Esophagus muscularis mucosa (tissue), 4 donors: Measurements from ENCODE around the gene FILIP1L. TPM values are rescaled to one million over a fixed set of nuclear protein-coding genes. Genes with fewer than 3 reads are reported as not detected.
A peak's percentile ranks its signal among the peaks of the same experiment; 100 is the strongest.

ENCODE experiments used
- DNase-seq: peaks from one replicate; pipeline ENCODE4 v3.0.0-alpha.2; 2017; ENCODE audit errors: extremely low spot score
- H3K27ac ChIP-seq, 4 donors: fragments of 200-600 bp; sonication (generic); replicated peaks in 1 of 4; 1 replicate in 3 of 4; 2 replicates in 1 of 4; pipeline ENCODE4 v1.5.1; 2016 to 2019; ENCODE audit warnings: mild to moderate bottlenecking in 1 of 4
- H3K27me3 ChIP-seq, 4 donors: fragments of 200-600 bp; sonication (generic); one replicate each; pipeline versions ENCODE4 v1.5.1 to v1.6.0; 2016 to 2019
- H3K36me3 ChIP-seq, 4 donors: fragments of 200-600 bp; sonication (generic); one replicate each; pipeline ENCODE4 v1.5.1; 2016 to 2019
- H3K4me1 ChIP-seq, 4 donors: fragments of 200-600 bp; sonication (generic); one replicate each; pipeline ENCODE4 v1.5.1; 2016 to 2019
- H3K4me3 ChIP-seq, 4 donors: fragments of 200-600 bp; sonication (generic); 1 replicate in 2 of 4; 2 replicates in 2 of 4; pipeline ENCODE4 v1.5.1; 2016 to 2019; ENCODE audit warnings: mild to moderate bottlenecking in 4 of 4, moderate library complexity in 1 of 4
- H3K9me3 ChIP-seq, 4 donors: fragments of 200-600 bp; sonication (generic); 1 replicate in 3 of 4; 2 replicates in 1 of 4; pipeline ENCODE4 v1.5.1; 2016 to 2019
- EP300 ChIP-seq: sonication (generic); formaldehyde crosslinking; IDR thresholded peaks from one replicate; pipeline ENCODE4 v1.6.1; 2017; ENCODE audit warnings: antibody characterized with exemption
- POLR2A ChIP-seq: fragments of 450-650 bp; IDR thresholded peaks from one replicate; pipeline ENCODE4 v1.6.1; 2017; ENCODE audit warnings: antibody characterized with exemption, moderate library complexity, mild to moderate bottlenecking, low read depth
- POLR2AphosphoS5 ChIP-seq, 2 donors: sonication (generic); formaldehyde crosslinking; IDR thresholded peaks; one replicate each; pipeline ENCODE4 v1.6.1; 2017; ENCODE audit warnings: antibody characterized with exemption in 2 of 2
- WGBS: methylation state at CpG from one replicate; pipeline ENCODE4 v1.1.5; 2018; 5-methylcytosine and 5-hydroxymethylcytosine counted together
- intact Hi-C: fragments of 100-400 bp; cut with DNase I; formaldehyde crosslinking; loops from one replicate; pipeline ENCODE4 v1.15.1; 2023
- total RNA-seq, 4 donors: library from RNA; depleted of rRNA; stranded (reverse); fragments of >200 nt; gene quantifications; one replicate each; pipeline versions ENCODE4 v1.1.0 to v1.2.1, GENCODE V29; 2016
- TF ChIP-seq, protein P1 (sequence below), 3 experiments: fragments of 200-600 bp in 2 of 3; fragments of 450-650 bp in 1 of 3; sonication (generic) in 2 of 3; IDR thresholded peaks; one replicate each; pipeline ENCODE4 v1.5.1; 2017 to 2019; ENCODE audit warnings: antibody characterized with exemption in 3 of 3, mild to moderate bottlenecking in 2 of 3, moderate library complexity in 1 of 3

FILIP1L gene
- total RNA-seq, 4 donors from 2014 or later, result 120 to 134 (median 127) TPM

DNA sequence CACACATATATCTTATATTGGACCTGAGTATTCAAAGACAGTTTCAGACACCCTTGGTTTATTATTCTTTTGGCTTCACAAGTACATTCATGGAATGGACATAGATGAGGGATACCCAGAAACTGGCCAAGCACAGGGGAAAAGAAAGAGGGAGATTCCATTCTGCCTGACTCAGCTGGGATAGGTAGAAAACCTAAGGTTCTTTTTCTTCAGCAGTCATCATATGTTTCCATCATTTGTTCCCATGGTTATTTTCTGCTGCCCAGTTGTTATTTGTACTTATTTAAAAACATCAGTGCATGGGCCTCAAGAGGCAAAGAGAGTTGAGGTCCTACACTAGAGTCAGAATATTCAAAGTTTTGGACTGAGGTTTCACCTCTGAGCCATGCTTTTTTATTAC is 91.8 kb downstream of the FILIP1L start:
- Histone ChIP-seq H3K36me3 (no peaks in the 10 kb centered on the region), H3K27ac (peak overlapping the region; percentile 65 to 75 (median 72)), H3K9me3 (no peaks in the 10 kb centered on the region), H3K4me3 (no peak overlapping the region), H3K4me1 (peaks cover 7 to 59% (median 50%) of the 10 kb centered on the region in 4 donors), H3K27me3 (no peaks in the 10 kb centered on the region)
- TF ChIP-seq, protein P1, sequence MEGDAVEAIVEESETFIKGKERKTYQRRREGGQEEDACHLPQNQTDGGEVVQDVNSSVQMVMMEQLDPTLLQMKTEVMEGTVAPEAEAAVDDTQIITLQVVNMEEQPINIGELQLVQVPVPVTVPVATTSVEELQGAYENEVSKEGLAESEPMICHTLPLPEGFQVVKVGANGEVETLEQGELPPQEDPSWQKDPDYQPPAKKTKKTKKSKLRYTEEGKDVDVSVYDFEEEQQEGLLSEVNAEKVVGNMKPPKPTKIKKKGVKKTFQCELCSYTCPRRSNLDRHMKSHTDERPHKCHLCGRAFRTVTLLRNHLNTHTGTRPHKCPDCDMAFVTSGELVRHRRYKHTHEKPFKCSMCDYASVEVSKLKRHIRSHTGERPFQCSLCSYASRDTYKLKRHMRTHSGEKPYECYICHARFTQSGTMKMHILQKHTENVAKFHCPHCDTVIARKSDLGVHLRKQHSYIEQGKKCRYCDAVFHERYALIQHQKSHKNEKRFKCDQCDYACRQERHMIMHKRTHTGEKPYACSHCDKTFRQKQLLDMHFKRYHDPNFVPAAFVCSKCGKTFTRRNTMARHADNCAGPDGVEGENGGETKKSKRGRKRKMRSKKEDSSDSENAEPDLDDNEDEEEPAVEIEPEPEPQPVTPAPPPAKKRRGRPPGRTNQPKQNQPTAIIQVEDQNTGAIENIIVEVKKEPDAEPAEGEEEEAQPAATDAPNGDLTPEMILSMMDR (IDR thresholded peaks at IDR 0.05), result no peak
- TF ChIP-seq POLR2AphosphoS5 (IDR thresholded peaks at IDR 0.05), result no peak
- TF ChIP-seq EP300, result no peak
- no peak for TF ChIP-seq POLR2A
- no peak for DNase-seq
- intact Hi-C loops, result no loop called here

- DNase-seq, result no peak
- TF ChIP-seq POLR2A (no peak), POLR2AphosphoS5 (IDR thresholded peaks at IDR 0.05) (peak in 1 of 2 donors; percentile 8)
- peak overlapping the region; percentile 58 to 75 (median 74) for H3K27ac ChIP-seq
- H3K27me3 ChIP-seq, result no peaks in the 10 kb centered on the region
- H3K4me1 ChIP-seq, result peaks cover 7 to 59% (median 50%) of the 10 kb centered on the region in 4 donors
- no peak overlapping the region for H3K4me3 ChIP-seq
- no peaks in the 10 kb centered on the region for H3K9me3 ChIP-seq
- no peaks in the 10 kb centered on the region for H3K36me3 ChIP-seq
- 86% methylated on average over 9 of the region's 9 CpGs for WGBS
- intact Hi-C loops, result no loop called here
Measured at GRCh38 chr3:100020876-100021644, 93.2 kb downstream of the FILIP1L start.

- WGBS, result 92% methylated on average over 1 of the region's 1 CpG
- H3K27ac ChIP-seq, result no peak overlapping the region
- H3K27me3 ChIP-seq, result no peaks in the 10 kb centered on the region
Measured at GRCh38 chr3:100019719-100020118, 94.6 kb downstream of the FILIP1L start.

DNA sequence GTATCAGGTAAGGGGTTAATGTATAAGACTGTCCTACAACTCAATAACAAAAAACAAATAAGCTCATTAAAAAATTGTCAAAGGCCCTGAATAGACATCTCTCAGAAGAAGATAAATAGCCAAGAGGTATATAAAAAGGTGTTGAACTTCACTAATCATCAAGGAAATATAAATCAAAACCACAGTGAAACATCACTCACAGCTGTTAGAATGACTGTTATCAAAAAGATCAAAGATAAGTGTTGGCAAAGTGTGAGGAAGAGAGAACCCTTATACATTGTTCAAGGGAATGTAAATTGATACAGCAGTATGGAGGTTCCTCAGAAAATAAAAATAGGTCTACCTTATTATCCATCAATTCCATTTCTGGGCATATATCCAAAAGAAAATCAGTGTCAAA is 95.5 kb downstream of the FILIP1L start:
- H3K9me3 ChIP-seq, result no peaks in the 10 kb centered on the region
- no peak overlapping the region for H3K4me3 ChIP-seq
- DNase-seq, result no peak
- no peaks in the 10 kb centered on the region for H3K36me3 ChIP-seq
- no peaks in the 10 kb centered on the region for H3K27me3 ChIP-seq
- H3K4me1 ChIP-seq, result peaks cover 4 to 42% (median 38%) of the 10 kb centered on the region in 4 donors
- intact Hi-C loops, result no loop called here
- H3K27ac ChIP-seq, result no peak overlapping the region
- TF ChIP-seq POLR2A, result no peak
- TF ChIP-seq EP300, result no peak
- TF ChIP-seq, protein P1 (IDR thresholded peaks at IDR 0.05), result no peak
- no peak for TF ChIP-seq POLR2AphosphoS5 (IDR thresholded peaks at IDR 0.05)

More at GRCh38 chr3:100019719-100020118, 94.6 kb downstream of the FILIP1L start:
- Histone ChIP-seq H3K9me3 (no peaks in the 10 kb centered on the region), H3K4me3 (no peak overlapping the region), H3K4me1 (peaks cover 4 to 51% (median 44%) of the 10 kb centered on the region in 4 donors), H3K36me3 (no peaks in the 10 kb centered on the region)
- intact Hi-C loops, result no loop called here
- no peak for DNase-seq
- TF ChIP-seq POLR2AphosphoS5 (IDR thresholded peaks at IDR 0.05) (no peak), POLR2A (no peak), EP300 (no peak)
- TF ChIP-seq, protein P1 (IDR thresholded peaks at IDR 0.05), result no peak

- Histone ChIP-seq H3K4me1 (peaks cover 31 to 36% (median 33%) of the 10 kb centered on the region in 4 donors), H3K27ac (peak overlapping the region in 2 of 4 donors; percentile 5 to 9), H3K27me3 (no peaks in the 10 kb centered on the region), H3K4me3 (no peak overlapping the region), H3K9me3 (no peaks in the 10 kb centered on the region), H3K36me3 (no peaks in the 10 kb centered on the region)
- WGBS, result 91% methylated on average over 1 of the region's 1 CpG
- no peak for DNase-seq
- TF ChIP-seq POLR2AphosphoS5 (IDR thresholded peaks at IDR 0.05) (no peak), POLR2A (no peak), EP300 (no peak)
- TF ChIP-seq, protein P1 (IDR thresholded peaks at IDR 0.05), result no peak
- intact Hi-C loops, result no loop called here
Measured at GRCh38 chr3:100010087-100010417, 104.2 kb downstream of the FILIP1L start.
